HCT116 (cell line): ENCODE data around the gene BIN2.

Source experiments
- CEBPB ChIP-seq: IDR thresholded peaks from 2 replicates; pipeline ENCODE4 v1.6.1; 2012; ENCODE audit warnings: low read depth
- EZH2phosphoT487 ChIP-seq: fragments of 200-600 bp; IDR thresholded peaks from 2 replicates; pipeline ENCODE4 v1.6.1; 2018; ENCODE audit warnings: antibody characterized with exemption, borderline replicate concordance
- POLR2A ChIP-seq: IDR thresholded peaks from 2 replicates; pipeline ENCODE4 v1.7.0; 2011; ENCODE audit warnings: borderline replicate concordance; ENCODE audit not compliant: insufficient read depth, insufficient read length; ENCODE audit errors: extremely low read depth
- SIN3A ChIP-seq: IDR thresholded peaks from 2 replicates; pipeline ENCODE4 v1.6.1; 2012; ENCODE audit warnings: low read depth
- SP1 ChIP-seq: IDR thresholded peaks from 2 replicates; pipeline ENCODE4 v1.6.1; 2012; ENCODE audit warnings: low read depth
- TF ChIP-seq, protein P1 (sequence below): IDR thresholded peaks from 2 replicates; pipeline ENCODE4 v1.6.1; 2012
- TF ChIP-seq, protein P2 (sequence below), 3 experiments: fragments of 200-600 bp in 1 of 3; sonication (generic) in 1 of 3; IDR thresholded peaks in 2 of 3; conservative IDR thresholded peaks in 1 of 3; 2 replicates each; pipeline ENCODE4 v1.5.1; 2012 to 2017; ENCODE audit warnings: low read depth in 2 of 3, low read length in 2 of 3, antibody characterized with exemption in 1 of 3, borderline replicate concordance in 1 of 3, control low read depth in 1 of 3, mild to moderate bottlenecking in 1 of 3, mixed read lengths in 1 of 3, mixed run types in 1 of 3, moderate library complexity in 1 of 3; ENCODE audit not compliant: insufficient read depth in 1 of 3

DNA sequence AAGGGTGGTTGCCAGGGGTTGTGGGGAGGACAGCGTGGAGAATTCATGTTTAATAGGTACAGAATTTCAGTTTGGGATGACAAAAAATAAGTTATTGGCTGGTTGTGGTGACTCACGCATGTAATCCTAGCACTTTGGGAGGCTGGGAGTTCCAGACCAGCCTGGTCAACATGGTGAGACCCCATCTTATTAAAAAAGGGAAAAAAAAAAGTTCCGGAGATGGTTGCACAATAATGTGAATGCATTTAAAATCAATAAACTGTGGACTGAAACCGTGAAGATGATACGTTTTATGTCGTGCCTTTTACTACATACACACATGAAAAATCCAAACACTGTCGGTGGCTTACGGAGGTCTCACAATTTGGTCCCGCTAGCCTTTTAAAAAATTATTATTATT is 46.7 kb upstream of the BIN2 start:
- TF ChIP-seq, protein P1, sequence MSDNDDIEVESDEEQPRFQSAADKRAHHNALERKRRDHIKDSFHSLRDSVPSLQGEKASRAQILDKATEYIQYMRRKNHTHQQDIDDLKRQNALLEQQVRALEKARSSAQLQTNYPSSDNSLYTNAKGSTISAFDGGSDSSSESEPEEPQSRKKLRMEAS = no peak
- TF ChIP-seq POLR2A = no peak
- TF ChIP-seq SP1 = no peak
- TF ChIP-seq EZH2phosphoT487 = no peak
- TF ChIP-seq SIN3A = no peak
- TF ChIP-seq, protein P2, sequence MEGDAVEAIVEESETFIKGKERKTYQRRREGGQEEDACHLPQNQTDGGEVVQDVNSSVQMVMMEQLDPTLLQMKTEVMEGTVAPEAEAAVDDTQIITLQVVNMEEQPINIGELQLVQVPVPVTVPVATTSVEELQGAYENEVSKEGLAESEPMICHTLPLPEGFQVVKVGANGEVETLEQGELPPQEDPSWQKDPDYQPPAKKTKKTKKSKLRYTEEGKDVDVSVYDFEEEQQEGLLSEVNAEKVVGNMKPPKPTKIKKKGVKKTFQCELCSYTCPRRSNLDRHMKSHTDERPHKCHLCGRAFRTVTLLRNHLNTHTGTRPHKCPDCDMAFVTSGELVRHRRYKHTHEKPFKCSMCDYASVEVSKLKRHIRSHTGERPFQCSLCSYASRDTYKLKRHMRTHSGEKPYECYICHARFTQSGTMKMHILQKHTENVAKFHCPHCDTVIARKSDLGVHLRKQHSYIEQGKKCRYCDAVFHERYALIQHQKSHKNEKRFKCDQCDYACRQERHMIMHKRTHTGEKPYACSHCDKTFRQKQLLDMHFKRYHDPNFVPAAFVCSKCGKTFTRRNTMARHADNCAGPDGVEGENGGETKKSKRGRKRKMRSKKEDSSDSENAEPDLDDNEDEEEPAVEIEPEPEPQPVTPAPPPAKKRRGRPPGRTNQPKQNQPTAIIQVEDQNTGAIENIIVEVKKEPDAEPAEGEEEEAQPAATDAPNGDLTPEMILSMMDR (IDR thresholded peaks at IDR 0.05 in 2 of 3, conservative IDR thresholded peaks at IDR 0.05 in 1 of 3; ENCODE audit: borderline replicate concordance in 1 of 3, insufficient read depth in 1 of 3, low read depth in 2 of 3, low read length in 2 of 3) = no peak
- TF ChIP-seq CEBPB = no peak
